ENCODE measurements around the gene GCSH.

- TF ChIP-seq CTCF (IDR thresholded peaks at IDR 0.05; ENCODE audit: low read depth, low read length, poor library complexity, severe bottlenecking) (no peak), EZH2phosphoT487 (IDR thresholded peaks at IDR 0.05; ENCODE audit: borderline replicate concordance, low read length) (no peak)
Observed at GRCh38 chr16:81080233-81080632, 16.0 kb downstream of the GCSH start.

Data from DOHH2 (cell line).